HEK293 (cell line): ENCODE measurements around the gene ZNF541.
A peak's percentile ranks its signal among the peaks of the same experiment; 100 is the strongest.

Experiments used
- BCL11A ChIP-seq: fragments of 450-650 bp; formaldehyde crosslinking; IDR thresholded peaks from 2 replicates; pipeline ENCODE4 v1.5.1; 2016; ENCODE audit warnings: low read depth, missing biosample characterization, missing genetic modification characterization
- GFI1B ChIP-seq: fragments of 450-650 bp; formaldehyde crosslinking; IDR thresholded peaks from 2 replicates; pipeline ENCODE4 v1.5.1; 2016; ENCODE audit warnings: missing biosample characterization, missing genetic modification characterization
- GLIS1 ChIP-seq: fragments of 450-650 bp; formaldehyde crosslinking; IDR thresholded peaks from 2 replicates; pipeline ENCODE4 v1.5.1; 2016; ENCODE audit warnings: missing biosample characterization, missing genetic modification characterization
- IKZF3 ChIP-seq: fragments of 450-650 bp; IDR thresholded peaks from 2 replicates; pipeline ENCODE4 v1.5.0; 2018; ENCODE audit warnings: missing biosample characterization, mild to moderate bottlenecking, missing genetic modification characterization, moderate library complexity
- KLF16 ChIP-seq: fragments of 450-650 bp; formaldehyde crosslinking; IDR thresholded peaks from 2 replicates; pipeline ENCODE4 v1.5.1; 2017; ENCODE audit warnings: missing biosample characterization, missing genetic modification characterization
- KLF8 ChIP-seq: fragments of 450-650 bp; formaldehyde crosslinking; IDR thresholded peaks from 2 replicates; pipeline ENCODE4 v1.5.1; 2016; ENCODE audit warnings: missing biosample characterization, missing genetic modification characterization
- SP7 ChIP-seq: fragments of 450-650 bp; formaldehyde crosslinking; IDR thresholded peaks from 2 replicates; pipeline ENCODE4 v1.5.1; 2016; ENCODE audit warnings: missing biosample characterization, missing genetic modification characterization
- ZBTB48 ChIP-seq: fragments of 450-650 bp; formaldehyde crosslinking; IDR thresholded peaks from 2 replicates; pipeline ENCODE4 v1.5.1; 2016; ENCODE audit warnings: missing biosample characterization, missing genetic modification characterization
- ZBTB8A ChIP-seq: fragments of 450-650 bp; formaldehyde crosslinking; IDR thresholded peaks from 2 replicates; pipeline ENCODE4 v1.5.1; 2016; ENCODE audit warnings: missing biosample characterization, missing genetic modification characterization
- ZEB2 ChIP-seq: fragments of 450-650 bp; formaldehyde crosslinking; IDR thresholded peaks from 2 replicates; pipeline ENCODE4 v1.5.1; 2016; ENCODE audit warnings: missing biosample characterization, missing genetic modification characterization
- ZFP37 ChIP-seq: fragments of 450-650 bp; formaldehyde crosslinking; IDR thresholded peaks from 2 replicates; pipeline ENCODE4 v1.5.1; 2016; ENCODE audit warnings: missing biosample characterization, missing genetic modification characterization
- ZFP69B ChIP-seq: fragments of 450-650 bp; formaldehyde crosslinking; IDR thresholded peaks from 2 replicates; pipeline ENCODE4 v1.5.1; 2016; ENCODE audit warnings: missing biosample characterization, missing genetic modification characterization
- ZNF19 ChIP-seq: fragments of 450-650 bp; formaldehyde crosslinking; IDR thresholded peaks from 2 replicates; pipeline ENCODE4; 2016; ENCODE audit warnings: missing biosample characterization, missing genetic modification characterization, low read depth
- ZNF202 ChIP-seq: fragments of 450-650 bp; formaldehyde crosslinking; IDR thresholded peaks from 2 replicates; pipeline ENCODE4 v1.5.1; 2016; ENCODE audit warnings: missing biosample characterization, missing genetic modification characterization, borderline replicate concordance
- ZNF274 ChIP-seq, 2 experiments: fragments of 200-500 bp in 1 of 2; fragments of 450-650 bp in 1 of 2; sonication (Bioruptor generic) in 1 of 2; formaldehyde crosslinking in 1 of 2; IDR thresholded peaks; 2 replicates each; pipeline versions ENCODE4 v1.5.1 to v1.6.1; 2014 to 2016; ENCODE audit warnings: borderline replicate concordance in 1 of 2, inconsistent platforms in 1 of 2, low read length in 1 of 2, missing biosample characterization in 1 of 2, missing genetic modification characterization in 1 of 2
- ZNF335 ChIP-seq: fragments of 450-650 bp; formaldehyde crosslinking; conservative IDR thresholded peaks from 2 replicates; pipeline ENCODE4 v1.5.1; 2016; ENCODE audit warnings: missing biosample characterization, missing genetic modification characterization
- ZNF350 ChIP-seq: fragments of 450-650 bp; formaldehyde crosslinking; IDR thresholded peaks from 2 replicates; pipeline ENCODE4 v1.5.0; 2017; ENCODE audit warnings: missing biosample characterization, mild to moderate bottlenecking, missing genetic modification characterization
- ZNF549 ChIP-seq: fragments of 450-650 bp; IDR thresholded peaks from 2 replicates; pipeline ENCODE4 v1.5.1; 2018; ENCODE audit warnings: missing biosample characterization, missing genetic modification characterization, mild to moderate bottlenecking, inconsistent platforms, moderate library complexity
- ZNF707 ChIP-seq: fragments of 450-650 bp; formaldehyde crosslinking; IDR thresholded peaks from 2 replicates; pipeline ENCODE4 v1.5.1; 2016; ENCODE audit warnings: missing biosample characterization, missing genetic modification characterization
- ZNF791 ChIP-seq: fragments of 450-650 bp; formaldehyde crosslinking; IDR thresholded peaks from 2 replicates; pipeline ENCODE4 v1.5.1; 2016; ENCODE audit warnings: missing biosample characterization, missing genetic modification characterization
- ZSCAN30 ChIP-seq: fragments of 450-650 bp; IDR thresholded peaks from 2 replicates; pipeline ENCODE4 v1.5.1; 2018; ENCODE audit warnings: missing biosample characterization, mild to moderate bottlenecking, missing genetic modification characterization, moderate library complexity
- TF ChIP-seq, protein P1 (sequence below): fragments of 450-650 bp; formaldehyde crosslinking; conservative IDR thresholded peaks from 2 replicates; pipeline ENCODE4 v1.5.1; 2016; ENCODE audit warnings: low read depth, missing biosample characterization, missing genetic modification characterization
- TF ChIP-seq, protein P2 (sequence below): fragments of 450-650 bp; formaldehyde crosslinking; optimal IDR thresholded peaks from 2 replicates; pipeline ENCODE3; 2016; ENCODE audit warnings: missing biosample characterization, mild to moderate bottlenecking, missing genetic modification characterization
- TF ChIP-seq, protein P3 (sequence below): fragments of 450-650 bp; IDR thresholded peaks from 2 replicates; pipeline ENCODE4 v1.5.1; 2018; ENCODE audit warnings: missing biosample characterization, missing genetic modification characterization
- TF ChIP-seq, protein P4 (sequence below): fragments of 450-650 bp; formaldehyde crosslinking; IDR thresholded peaks from 2 replicates; pipeline ENCODE4 v1.5.1; 2016; ENCODE audit warnings: missing biosample characterization, missing genetic modification characterization
- TF ChIP-seq, protein P5 (sequence below): fragments of 450-650 bp; formaldehyde crosslinking; IDR thresholded peaks from 2 replicates; pipeline ENCODE4 v1.5.1; 2017; ENCODE audit warnings: missing biosample characterization, mild to moderate bottlenecking, missing genetic modification characterization, moderate library complexity

The ZNF541 gene

DNA sequence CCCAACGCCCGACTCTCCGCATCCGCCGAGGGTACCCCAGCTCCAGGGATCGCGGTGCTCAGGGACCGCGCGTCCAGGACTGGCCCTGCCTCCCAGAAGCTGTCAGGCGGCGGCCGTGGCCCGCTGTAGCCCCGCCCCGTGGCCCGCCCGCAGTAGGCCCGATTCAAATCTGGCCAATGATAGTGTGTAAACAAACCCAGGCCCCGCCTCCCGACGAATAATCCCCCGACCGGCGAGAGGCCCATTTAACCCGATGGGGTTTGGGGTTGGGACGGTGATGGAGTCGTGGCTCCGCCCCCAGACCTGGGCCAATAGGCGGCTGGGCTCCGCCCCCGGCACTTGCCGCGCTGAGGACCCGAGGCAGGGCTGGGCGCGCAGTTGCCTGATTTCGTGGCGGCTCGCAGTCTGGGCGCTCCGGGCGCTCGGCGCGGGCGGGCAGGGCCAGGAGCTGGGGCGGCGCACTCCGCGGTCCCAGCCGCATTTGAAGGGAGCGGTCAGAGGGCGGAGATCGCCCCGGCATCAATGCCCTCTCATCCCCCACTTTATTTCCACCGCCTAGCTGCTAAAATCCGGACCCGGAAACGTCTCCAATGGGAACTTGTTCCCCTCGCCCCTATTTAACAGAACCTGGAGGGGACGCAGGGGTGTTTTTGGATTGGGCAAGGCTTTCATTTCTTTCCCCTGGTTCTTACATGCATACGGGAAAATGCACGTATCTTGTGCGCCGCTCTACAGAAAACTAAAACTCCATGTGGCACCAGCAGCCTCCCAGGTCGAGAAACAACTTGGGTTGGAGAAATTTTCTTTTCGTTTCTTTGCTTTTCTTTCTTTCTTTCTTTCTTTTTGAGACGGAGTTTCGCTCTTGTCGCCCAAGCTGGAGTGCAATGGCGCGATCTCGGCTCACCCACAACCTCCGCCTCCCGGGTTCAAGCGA, 27.6 kb upstream of the ZNF541 start (continued):
- TF ChIP-seq, protein P1, sequence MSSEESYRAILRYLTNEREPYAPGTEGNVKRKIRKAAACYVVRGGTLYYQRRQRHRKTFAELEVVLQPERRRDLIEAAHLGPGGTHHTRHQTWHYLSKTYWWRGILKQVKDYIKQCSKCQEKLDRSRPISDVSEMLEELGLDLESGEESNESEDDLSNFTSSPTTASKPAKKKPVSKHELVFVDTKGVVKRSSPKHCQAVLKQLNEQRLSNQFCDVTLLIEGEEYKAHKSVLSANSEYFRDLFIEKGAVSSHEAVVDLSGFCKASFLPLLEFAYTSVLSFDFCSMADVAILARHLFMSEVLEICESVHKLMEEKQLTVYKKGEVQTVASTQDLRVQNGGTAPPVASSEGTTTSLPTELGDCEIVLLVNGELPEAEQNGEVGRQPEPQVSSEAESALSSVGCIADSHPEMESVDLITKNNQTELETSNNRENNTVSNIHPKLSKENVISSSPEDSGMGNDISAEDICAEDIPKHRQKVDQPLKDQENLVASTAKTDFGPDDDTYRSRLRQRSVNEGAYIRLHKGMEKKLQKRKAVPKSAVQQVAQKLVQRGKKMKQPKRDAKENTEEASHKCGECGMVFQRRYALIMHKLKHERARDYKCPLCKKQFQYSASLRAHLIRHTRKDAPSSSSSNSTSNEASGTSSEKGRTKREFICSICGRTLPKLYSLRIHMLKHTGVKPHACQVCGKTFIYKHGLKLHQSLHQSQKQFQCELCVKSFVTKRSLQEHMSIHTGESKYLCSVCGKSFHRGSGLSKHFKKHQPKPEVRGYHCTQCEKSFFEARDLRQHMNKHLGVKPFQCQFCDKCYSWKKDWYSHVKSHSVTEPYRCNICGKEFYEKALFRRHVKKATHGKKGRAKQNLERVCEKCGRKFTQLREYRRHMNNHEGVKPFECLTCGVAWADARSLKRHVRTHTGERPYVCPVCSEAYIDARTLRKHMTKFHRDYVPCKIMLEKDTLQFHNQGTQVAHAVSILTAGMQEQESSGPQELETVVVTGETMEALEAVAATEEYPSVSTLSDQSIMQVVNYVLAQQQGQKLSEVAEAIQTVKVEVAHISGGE (tag by site-specific recombination), result peak; percentile 48
- peak; percentile 51 for TF ChIP-seq GLIS1 (tag by site-specific recombination)
- no peak for TF ChIP-seq ZNF791 (tag by site-specific recombination)
- 0 out of 2 replicates have a peak, but pooled peaks have one; percentile 9 for TF ChIP-seq ZEB2 (tag by site-specific recombination)
- TF ChIP-seq GFI1B (tag by site-specific recombination), result 0 out of 2 replicates have a peak, but pooled peaks have one; percentile 10
- no peak for TF ChIP-seq ZNF549 (tag by site-specific recombination)
- peak; percentile 94 for TF ChIP-seq ZBTB48 (tag by site-specific recombination)
- no peak for TF ChIP-seq ZNF274 (IDR thresholded peaks at IDR 0.05; ENCODE audit: low read length)
- no peak for TF ChIP-seq ZNF274 (tag by site-specific recombination; IDR thresholded peaks at IDR 0.05; ENCODE audit: borderline replicate concordance)
- TF ChIP-seq ZNF335 (tag by site-specific recombination), result peak; percentile 91
- TF ChIP-seq ZNF350, result no peak
- TF ChIP-seq, protein P2, sequence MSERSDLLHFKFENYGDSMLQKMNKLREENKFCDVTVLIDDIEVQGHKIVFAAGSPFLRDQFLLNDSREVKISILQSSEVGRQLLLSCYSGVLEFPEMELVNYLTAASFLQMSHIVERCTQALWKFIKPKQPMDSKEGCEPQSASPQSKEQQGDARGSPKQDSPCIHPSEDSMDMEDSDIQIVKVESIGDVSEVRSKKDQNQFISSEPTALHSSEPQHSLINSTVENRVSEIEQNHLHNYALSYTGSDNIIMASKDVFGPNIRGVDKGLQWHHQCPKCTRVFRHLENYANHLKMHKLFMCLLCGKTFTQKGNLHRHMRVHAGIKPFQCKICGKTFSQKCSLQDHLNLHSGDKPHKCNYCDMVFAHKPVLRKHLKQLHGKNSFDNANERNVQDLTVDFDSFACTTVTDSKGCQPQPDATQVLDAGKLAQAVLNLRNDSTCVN (tag by site-specific recombination), result peak; percentile 76
- TF ChIP-seq, protein P3, sequence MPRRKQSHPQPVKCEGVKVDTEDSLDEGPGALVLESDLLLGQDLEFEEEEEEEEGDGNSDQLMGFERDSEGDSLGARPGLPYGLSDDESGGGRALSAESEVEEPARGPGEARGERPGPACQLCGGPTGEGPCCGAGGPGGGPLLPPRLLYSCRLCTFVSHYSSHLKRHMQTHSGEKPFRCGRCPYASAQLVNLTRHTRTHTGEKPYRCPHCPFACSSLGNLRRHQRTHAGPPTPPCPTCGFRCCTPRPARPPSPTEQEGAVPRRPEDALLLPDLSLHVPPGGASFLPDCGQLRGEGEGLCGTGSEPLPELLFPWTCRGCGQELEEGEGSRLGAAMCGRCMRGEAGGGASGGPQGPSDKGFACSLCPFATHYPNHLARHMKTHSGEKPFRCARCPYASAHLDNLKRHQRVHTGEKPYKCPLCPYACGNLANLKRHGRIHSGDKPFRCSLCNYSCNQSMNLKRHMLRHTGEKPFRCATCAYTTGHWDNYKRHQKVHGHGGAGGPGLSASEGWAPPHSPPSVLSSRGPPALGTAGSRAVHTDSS (tag by site-specific recombination), result peak; percentile 33; the same call in 1 of the 2 replicates
- 0 out of 2 replicates have a peak, but pooled peaks have one; percentile 46 for TF ChIP-seq KLF16 (tag by site-specific recombination)
- TF ChIP-seq ZSCAN30 (tag by site-specific recombination), result peak; percentile 87
- TF ChIP-seq ZFP69B, result peak; percentile 67
- peak; percentile 99 for TF ChIP-seq ZBTB8A
- TF ChIP-seq, protein P4, sequence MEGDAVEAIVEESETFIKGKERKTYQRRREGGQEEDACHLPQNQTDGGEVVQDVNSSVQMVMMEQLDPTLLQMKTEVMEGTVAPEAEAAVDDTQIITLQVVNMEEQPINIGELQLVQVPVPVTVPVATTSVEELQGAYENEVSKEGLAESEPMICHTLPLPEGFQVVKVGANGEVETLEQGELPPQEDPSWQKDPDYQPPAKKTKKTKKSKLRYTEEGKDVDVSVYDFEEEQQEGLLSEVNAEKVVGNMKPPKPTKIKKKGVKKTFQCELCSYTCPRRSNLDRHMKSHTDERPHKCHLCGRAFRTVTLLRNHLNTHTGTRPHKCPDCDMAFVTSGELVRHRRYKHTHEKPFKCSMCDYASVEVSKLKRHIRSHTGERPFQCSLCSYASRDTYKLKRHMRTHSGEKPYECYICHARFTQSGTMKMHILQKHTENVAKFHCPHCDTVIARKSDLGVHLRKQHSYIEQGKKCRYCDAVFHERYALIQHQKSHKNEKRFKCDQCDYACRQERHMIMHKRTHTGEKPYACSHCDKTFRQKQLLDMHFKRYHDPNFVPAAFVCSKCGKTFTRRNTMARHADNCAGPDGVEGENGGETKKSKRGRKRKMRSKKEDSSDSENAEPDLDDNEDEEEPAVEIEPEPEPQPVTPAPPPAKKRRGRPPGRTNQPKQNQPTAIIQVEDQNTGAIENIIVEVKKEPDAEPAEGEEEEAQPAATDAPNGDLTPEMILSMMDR (tag by site-specific recombination), result peak; percentile 37; the same call in 1 of the 2 replicates
- peak; percentile 16; the same call in 1 of the 2 replicates for TF ChIP-seq SP7 (tag by site-specific recombination)
- TF ChIP-seq, protein P5, sequence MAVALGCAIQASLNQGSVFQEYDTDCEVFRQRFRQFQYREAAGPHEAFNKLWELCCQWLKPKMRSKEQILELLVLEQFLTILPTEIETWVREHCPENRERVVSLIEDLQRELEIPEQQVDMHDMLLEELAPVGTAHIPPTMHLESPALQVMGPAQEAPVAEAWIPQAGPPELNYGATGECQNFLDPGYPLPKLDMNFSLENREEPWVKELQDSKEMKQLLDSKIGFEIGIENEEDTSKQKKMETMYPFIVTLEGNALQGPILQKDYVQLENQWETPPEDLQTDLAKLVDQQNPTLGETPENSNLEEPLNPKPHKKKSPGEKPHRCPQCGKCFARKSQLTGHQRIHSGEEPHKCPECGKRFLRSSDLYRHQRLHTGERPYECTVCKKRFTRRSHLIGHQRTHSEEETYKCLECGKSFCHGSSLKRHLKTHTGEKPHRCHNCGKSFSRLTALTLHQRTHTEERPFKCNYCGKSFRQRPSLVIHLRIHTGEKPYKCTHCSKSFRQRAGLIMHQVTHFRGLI (tag by site-specific recombination), result peak; percentile 71; the same call in 1 of the 2 replicates
- TF ChIP-seq ZNF19 (tag by site-specific recombination), result no peak
- 0 out of 2 replicates have a peak, but pooled peaks have one; percentile 21 for TF ChIP-seq ZFP37 (tag by site-specific recombination)
- peak; percentile 72; the same call in 1 of the 2 replicates for TF ChIP-seq KLF8 (tag by site-specific recombination)
- no peak for TF ChIP-seq ZNF707 (tag by site-specific recombination)
- no peak for TF ChIP-seq ZNF202 (tag by site-specific recombination)
- TF ChIP-seq BCL11A (tag by site-specific recombination), result no peak
- TF ChIP-seq IKZF3 (tag by site-specific recombination), result 0 out of 2 replicates have a peak, but pooled peaks have one; percentile 12
